ENCODE measurements around the gene UBE2I.

DNA sequence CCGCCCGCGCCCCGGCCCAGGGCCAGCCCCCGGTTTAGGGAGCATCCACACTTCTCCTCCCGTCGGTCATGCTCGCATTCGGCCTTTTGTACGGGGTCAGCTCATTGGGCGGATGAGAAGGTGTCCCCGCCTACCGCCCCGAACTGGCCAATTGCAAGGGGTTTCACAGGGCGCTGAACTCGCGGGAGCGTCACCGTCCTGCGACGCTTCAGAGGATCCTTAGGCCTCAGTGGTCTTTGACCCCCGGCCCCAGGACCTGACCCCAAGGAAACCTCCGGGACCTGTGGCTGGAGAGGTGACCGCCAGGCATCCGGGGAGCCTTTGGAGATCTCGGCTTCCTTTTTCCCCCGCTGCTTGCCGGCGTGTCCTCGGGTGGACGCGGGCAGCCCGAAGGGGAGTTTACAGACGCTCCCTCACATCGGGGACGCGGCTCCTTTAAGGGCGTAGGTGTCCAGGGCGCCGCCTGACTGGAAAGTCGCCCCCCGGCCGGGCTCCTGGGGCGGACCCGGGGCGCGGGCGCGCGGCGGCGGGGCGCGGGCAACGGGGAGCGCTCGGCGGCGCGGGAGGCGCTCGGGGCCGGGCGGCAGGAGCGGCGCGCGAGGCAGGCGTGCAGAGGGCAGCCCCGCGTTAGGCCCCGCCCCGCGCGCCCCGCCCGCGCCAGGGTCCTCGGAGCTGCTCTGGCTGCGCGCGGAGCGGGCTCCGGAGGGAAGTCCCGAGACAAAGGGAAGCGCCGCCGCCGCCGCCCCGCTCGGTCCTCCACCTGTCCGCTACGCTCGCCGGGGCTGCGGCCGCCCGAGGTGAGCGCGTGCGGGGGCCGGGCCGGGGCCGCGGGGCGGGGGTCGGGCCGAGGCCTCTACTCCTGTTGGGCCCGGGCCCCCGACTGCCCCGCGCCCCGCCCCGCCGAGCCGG lies at the start of gene UBE2I:
- TF ChIP-seq, protein P1, sequence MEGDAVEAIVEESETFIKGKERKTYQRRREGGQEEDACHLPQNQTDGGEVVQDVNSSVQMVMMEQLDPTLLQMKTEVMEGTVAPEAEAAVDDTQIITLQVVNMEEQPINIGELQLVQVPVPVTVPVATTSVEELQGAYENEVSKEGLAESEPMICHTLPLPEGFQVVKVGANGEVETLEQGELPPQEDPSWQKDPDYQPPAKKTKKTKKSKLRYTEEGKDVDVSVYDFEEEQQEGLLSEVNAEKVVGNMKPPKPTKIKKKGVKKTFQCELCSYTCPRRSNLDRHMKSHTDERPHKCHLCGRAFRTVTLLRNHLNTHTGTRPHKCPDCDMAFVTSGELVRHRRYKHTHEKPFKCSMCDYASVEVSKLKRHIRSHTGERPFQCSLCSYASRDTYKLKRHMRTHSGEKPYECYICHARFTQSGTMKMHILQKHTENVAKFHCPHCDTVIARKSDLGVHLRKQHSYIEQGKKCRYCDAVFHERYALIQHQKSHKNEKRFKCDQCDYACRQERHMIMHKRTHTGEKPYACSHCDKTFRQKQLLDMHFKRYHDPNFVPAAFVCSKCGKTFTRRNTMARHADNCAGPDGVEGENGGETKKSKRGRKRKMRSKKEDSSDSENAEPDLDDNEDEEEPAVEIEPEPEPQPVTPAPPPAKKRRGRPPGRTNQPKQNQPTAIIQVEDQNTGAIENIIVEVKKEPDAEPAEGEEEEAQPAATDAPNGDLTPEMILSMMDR (IDR thresholded peaks at IDR 0.05): peak in 2 of 4 experiments; percentile 11 to 16
- TF ChIP-seq POLR2A (IDR thresholded peaks at IDR 0.05): peak in 1 of 2 donors; percentile 73
